Stomach (tissue), 9 donors: ENCODE results near the gene REN. TPM values are rescaled to one million over a fixed set of nuclear protein-coding genes. Genes with fewer than 3 reads are reported as not detected.

Source experiments
- DNase-seq, 2 donors: peaks; one replicate each; pipeline versions ENCODE4 v3.0.0 to v3.0.0-alpha.2; 2013 to 2019
- H3K27ac ChIP-seq, 5 donors: fragments of 200-600 bp in 4 of 5; sonication (generic) in 4 of 5; one replicate each; pipeline ENCODE4 v1.5.1; 2013 to 2019; ENCODE audit warnings: mild to moderate bottlenecking in 1 of 5, moderate library complexity in 1 of 5
- H3K27me3 ChIP-seq, 3 donors: fragments of 200-600 bp; sonication (generic); one replicate each; pipeline ENCODE4 v1.5.1; 2017 to 2019; ENCODE audit warnings: mixed run types in 1 of 3
- H3K36me3 ChIP-seq, 4 donors: fragments of 200-600 bp; sonication (generic); 1 replicate in 3 of 4; 2 replicates in 1 of 4; pipeline ENCODE4 v1.5.1; 2016 to 2019
- H3K4me1 ChIP-seq, 4 donors: fragments of 200-600 bp; sonication (generic); one replicate each; pipeline ENCODE4 v1.5.1; 2016 to 2019
- H3K4me3 ChIP-seq, 4 donors: fragments of 200-600 bp; sonication (generic) in 3 of 4; one replicate each; pipeline ENCODE4 v1.5.1; 2016 to 2019; ENCODE audit warnings: mild to moderate bottlenecking in 1 of 4
- H3K9me3 ChIP-seq, 4 donors: fragments of 200-600 bp; sonication (generic); one replicate each; pipeline ENCODE4 v1.5.1; 2016 to 2019
- EP300 ChIP-seq: sonication (generic); formaldehyde crosslinking; IDR thresholded peaks from one replicate; pipeline ENCODE4 v1.6.1; 2017; ENCODE audit warnings: antibody characterized with exemption
- POLR2A ChIP-seq, 4 donors: fragments of 450-650 bp; IDR thresholded peaks; one replicate each; pipeline ENCODE4 v1.6.1; 2016; ENCODE audit warnings: antibody characterized with exemption in 4 of 4, control low read depth in 2 of 4, mild to moderate bottlenecking in 1 of 4, moderate library complexity in 1 of 4
- POLR2AphosphoS5 ChIP-seq, 3 donors: sonication (generic); formaldehyde crosslinking; IDR thresholded peaks; one replicate each; pipeline ENCODE4 v1.6.1; 2016; ENCODE audit warnings: antibody characterized with exemption in 3 of 3
- WGBS, 5 donors: extraction: QIAGEN DNeasy Blood & Tissue Kit in 3 of 5; methylation state at CpG; one replicate each; pipeline versions ENCODE4 v1.1.5 to v1.1.7; 2013 to 2018; 5-methylcytosine and 5-hydroxymethylcytosine counted together
- intact Hi-C: fragments of 100-400 bp; cut with DNase I; formaldehyde crosslinking; loops from one replicate; pipeline ENCODE4 v1.15.1; 2023; ENCODE audit warnings: low total_unique reads
- polyA plus RNA-seq, 3 donors: library from polyadenylated mRNA; stranded (reverse); fragments of 200-250 nt; gene quantifications; one replicate each; pipeline ENCODE4 v1.2.3, GENCODE V29; 2013
- total RNA-seq, 5 donors: library from RNA; depleted of rRNA; stranded (reverse); fragments of >200 nt; gene quantifications; one replicate each; pipeline versions ENCODE4 v1.1.0 to v1.2.3, GENCODE V29; 2014 to 2016
- TF ChIP-seq, protein P1 (sequence below), 7 experiments: fragments of 450-650 bp in 4 of 7; fragments of 200-600 bp in 3 of 7; sonication (generic) in 3 of 7; IDR thresholded peaks; one replicate each; pipeline ENCODE4 v1.5.1; 2016 to 2019; ENCODE audit warnings: antibody characterized with exemption in 7 of 7, control low read depth in 2 of 7, mild to moderate bottlenecking in 1 of 7
- donor health status: healthy with polysubstance abuse.
- donor health status: Bipolar disorder and iron deficiency.
- donor health status: healthy.

The REN gene
- total and polyA plus RNA-seq, 8 donors, result 0.08 TPM; not detected in 7

DNA sequence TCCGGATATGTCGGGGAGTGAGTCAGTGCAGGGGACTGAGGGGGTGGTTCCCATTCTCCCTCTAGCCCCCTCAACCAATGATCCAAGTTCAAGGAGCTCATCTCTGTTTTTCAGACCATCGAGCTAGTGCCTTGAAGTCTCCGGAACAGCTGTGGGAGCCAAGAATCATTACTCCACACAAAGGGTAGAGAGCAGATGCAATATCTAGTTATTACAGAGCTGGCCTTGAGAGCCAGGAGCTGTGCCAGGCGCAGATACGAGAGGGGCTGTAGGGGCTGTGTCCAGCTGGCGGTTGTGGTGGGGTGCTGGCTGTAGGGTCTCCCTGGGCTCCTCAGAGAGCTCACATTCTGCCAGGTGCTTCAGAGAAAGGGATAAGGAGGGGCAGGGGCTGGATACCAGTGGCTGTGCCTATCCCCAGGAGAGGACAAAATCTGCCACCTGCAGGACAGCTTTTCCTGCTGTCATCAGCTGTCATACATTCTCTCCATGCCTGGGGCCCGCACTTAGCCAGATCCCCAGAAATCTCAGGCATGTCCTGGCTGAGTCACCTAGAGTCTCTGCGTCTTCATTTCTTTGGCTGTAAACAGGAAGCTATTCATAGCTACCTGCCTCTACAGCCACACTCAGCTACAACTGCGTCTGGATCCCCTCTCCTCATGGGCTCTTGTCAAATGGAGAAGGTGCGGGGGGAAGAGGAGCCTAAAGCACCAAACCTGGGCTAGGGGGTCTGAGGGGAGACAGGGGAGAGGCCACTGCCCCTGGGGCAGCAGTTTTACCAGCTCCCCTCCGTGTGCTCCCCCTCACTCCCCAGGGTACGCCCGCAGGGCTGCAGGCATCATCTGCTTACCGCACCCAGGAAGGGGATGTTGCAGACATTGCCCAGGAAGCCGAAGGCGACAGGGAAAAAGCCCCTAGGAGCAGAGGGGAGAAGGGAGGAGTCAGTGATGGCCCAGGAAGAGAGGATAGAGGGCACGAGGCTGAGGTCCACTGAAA lies 32.5 kb upstream of the REN start:
- Histone ChIP-seq H3K4me3 (no peak overlapping the region), H3K27me3 (peaks cover 0 to 53% (median 0%) of the 10 kb centered on the region in 3 donors), H3K27ac (no peak overlapping the region), H3K9me3 (no peaks in the 10 kb centered on the region), H3K4me1 (peaks cover 5 to 12% (median 8%) of the 10 kb centered on the region in 4 donors), H3K36me3 (no peaks in the 10 kb centered on the region)
- DNase-seq, result peak in 1 of 2 donors; percentile 65
- intact Hi-C loops, result no loop called here
- 59 to 66% (median 63%) methylated on average over 18 of the region's 18 CpGs for WGBS, 5 donors
- TF ChIP-seq, protein P1, sequence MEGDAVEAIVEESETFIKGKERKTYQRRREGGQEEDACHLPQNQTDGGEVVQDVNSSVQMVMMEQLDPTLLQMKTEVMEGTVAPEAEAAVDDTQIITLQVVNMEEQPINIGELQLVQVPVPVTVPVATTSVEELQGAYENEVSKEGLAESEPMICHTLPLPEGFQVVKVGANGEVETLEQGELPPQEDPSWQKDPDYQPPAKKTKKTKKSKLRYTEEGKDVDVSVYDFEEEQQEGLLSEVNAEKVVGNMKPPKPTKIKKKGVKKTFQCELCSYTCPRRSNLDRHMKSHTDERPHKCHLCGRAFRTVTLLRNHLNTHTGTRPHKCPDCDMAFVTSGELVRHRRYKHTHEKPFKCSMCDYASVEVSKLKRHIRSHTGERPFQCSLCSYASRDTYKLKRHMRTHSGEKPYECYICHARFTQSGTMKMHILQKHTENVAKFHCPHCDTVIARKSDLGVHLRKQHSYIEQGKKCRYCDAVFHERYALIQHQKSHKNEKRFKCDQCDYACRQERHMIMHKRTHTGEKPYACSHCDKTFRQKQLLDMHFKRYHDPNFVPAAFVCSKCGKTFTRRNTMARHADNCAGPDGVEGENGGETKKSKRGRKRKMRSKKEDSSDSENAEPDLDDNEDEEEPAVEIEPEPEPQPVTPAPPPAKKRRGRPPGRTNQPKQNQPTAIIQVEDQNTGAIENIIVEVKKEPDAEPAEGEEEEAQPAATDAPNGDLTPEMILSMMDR (IDR thresholded peaks at IDR 0.05), result no peak
- TF ChIP-seq POLR2A (IDR thresholded peaks at IDR 0.05) (no peak), POLR2AphosphoS5 (IDR thresholded peaks at IDR 0.05) (no peak), EP300 (no peak)

DNA sequence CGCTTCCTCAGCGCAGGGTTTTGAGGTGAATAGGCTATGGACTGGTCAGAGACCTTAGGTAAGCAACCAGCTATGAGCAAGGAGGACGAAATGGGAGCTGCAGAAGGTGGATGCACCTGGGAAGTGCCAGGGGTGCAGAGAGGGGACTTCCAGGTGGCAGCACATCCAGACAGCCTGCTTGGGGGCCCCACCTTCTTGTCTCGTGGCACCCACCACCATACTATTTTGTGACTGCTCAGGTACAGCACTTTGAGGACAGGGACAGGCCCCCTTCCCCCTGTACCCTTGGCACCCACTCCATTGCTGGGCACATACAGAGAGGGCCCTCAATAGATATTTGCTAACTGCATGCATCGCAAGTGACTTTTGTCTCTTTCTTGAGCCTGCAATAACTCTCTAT lies 30.9 kb upstream of the REN start:
- no peak overlapping the region for H3K27ac ChIP-seq
- H3K4me3 ChIP-seq, result no peak overlapping the region
- H3K36me3 ChIP-seq, result no peaks in the 10 kb centered on the region
- intact Hi-C loops, result no loop called here
- H3K4me1 ChIP-seq, result peaks cover 5 to 25% (median 18%) of the 10 kb centered on the region in 4 donors
- H3K27me3 ChIP-seq, result peaks cover 0 to 56% (median 0%) of the 10 kb centered on the region in 3 donors
- no peak for DNase-seq
- H3K9me3 ChIP-seq, result no peaks in the 10 kb centered on the region
- TF ChIP-seq POLR2AphosphoS5 (IDR thresholded peaks at IDR 0.05), result no peak
- TF ChIP-seq EP300, result no peak
- TF ChIP-seq, protein P1 (IDR thresholded peaks at IDR 0.05), result no peak
- no peak for TF ChIP-seq POLR2A (IDR thresholded peaks at IDR 0.05)
- 72 to 79% (median 76%) methylated on average over 5 of the region's 5 CpGs for WGBS, 5 donors

DNA sequence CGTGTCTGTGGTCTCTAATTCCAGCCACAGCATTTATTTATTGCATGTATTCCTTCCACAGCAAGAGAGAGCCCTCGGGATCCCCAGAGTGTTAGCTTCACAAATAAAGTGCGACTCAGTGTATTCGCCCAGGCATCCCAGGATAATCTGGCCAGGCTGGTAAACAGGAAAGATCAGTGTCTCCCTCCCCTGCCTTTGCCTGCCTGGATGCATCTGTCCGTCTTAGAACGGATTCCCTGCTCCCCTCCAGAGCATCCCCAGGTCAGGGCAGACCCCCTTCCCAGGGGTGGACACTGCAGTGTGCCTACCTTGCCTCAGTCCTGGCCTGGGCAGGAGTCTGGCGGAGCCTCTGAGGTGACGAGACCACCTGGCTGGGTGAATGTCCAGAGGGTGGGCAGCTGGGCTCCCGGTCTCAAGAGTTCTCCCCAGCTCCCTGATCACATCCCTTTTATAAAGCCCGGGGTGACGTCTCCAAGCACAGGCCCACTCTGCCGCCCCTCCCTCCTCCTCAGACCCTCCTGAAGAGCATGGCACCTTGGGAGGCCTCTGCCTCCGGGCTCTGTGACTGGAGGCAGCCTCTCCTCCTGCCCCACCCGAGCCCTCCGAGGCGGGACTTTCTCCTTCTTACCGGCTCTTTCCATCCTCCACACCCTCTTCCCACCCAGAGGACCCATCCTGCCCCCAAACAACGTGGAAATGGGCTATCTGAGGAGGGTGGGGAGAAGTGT lies 30.1 kb upstream of the REN start, which contains the start of gene KISS1:
Gene KISS1, minus strand, starts transcription at position 424 of the 728 bp plus-strand sequence. CDS start 3,615 bp downstream, outside the sequence.
- no peak for DNase-seq
- peaks cover 8 to 33% (median 18%) of the 10 kb centered on the region in 4 donors for H3K4me1 ChIP-seq
- TF ChIP-seq POLR2A (IDR thresholded peaks at IDR 0.05), result no peak
- TF ChIP-seq EP300, result no peak
- TF ChIP-seq, protein P1 (IDR thresholded peaks at IDR 0.05), result no peak
- TF ChIP-seq POLR2AphosphoS5 (IDR thresholded peaks at IDR 0.05), result no peak
- peaks cover 0 to 62% (median 0%) of the 10 kb centered on the region in 3 donors for H3K27me3 ChIP-seq
- no peak within 1 kb of the TSS for H3K27ac ChIP-seq
- no peaks in the 10 kb centered on the region for H3K36me3 ChIP-seq
- intact Hi-C loops, result no loop called here
- whole genome bisulfite sequencing, 5 donors, result 60 to 65% (median 62%) methylated on average over 18 of the region's 18 CpGs
- no peak within 1 kb of the TSS for H3K4me3 ChIP-seq
- no peaks in the 10 kb centered on the region for H3K9me3 ChIP-seq

DNA sequence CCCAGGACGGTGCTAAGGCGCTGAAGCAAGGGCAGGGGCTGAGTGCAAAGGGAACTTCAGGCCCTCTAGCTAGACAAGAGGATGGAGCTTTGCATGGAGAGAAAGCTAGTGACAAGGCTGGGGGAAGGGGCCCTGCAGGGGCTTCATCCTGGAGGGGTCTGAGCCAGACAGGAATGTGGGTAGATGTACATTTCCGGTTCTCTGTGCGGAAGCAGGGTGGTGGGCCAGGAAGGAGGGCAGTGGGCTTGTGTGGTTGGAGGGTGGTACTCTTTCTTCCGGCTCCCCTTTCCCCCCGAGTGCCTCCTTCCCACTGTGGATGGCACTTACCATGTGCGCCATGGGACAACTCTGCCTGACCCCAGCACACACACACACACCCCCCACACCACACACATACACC lies 28.6 kb upstream of the REN start:
- no peaks in the 10 kb centered on the region for H3K9me3 ChIP-seq
- intact Hi-C loops, result no loop called here
- TF ChIP-seq EP300, result no peak
- TF ChIP-seq POLR2AphosphoS5 (IDR thresholded peaks at IDR 0.05), result no peak
- TF ChIP-seq, protein P1 (IDR thresholded peaks at IDR 0.05), result no peak
- no peak for TF ChIP-seq POLR2A (IDR thresholded peaks at IDR 0.05)
- peaks cover 0 to 64% (median 3%) of the 10 kb centered on the region in 3 donors for H3K27me3 ChIP-seq
- H3K4me3 ChIP-seq, result no peak overlapping the region
- 46 to 60% (median 58%) methylated on average over 6 to 7 of the region's 7 CpGs for WGBS, 5 donors
- DNase-seq, result no peak
- H3K36me3 ChIP-seq, result no peaks in the 10 kb centered on the region
- peaks cover 21 to 48% (median 29%) of the 10 kb centered on the region in 4 donors for H3K4me1 ChIP-seq
- peak overlapping the region in 1 of 5 donors; percentile 58 for H3K27ac ChIP-seq
